HEK293 (cell line): ENCODE data around the gene HOXD10.

ENCODE experiments used
- REPIN1 ChIP-seq: fragments of 450-650 bp; formaldehyde crosslinking; IDR thresholded peaks from 2 replicates; pipeline ENCODE4 v1.5.1; 2017; ENCODE audit warnings: missing biosample characterization, missing genetic modification characterization, low read depth
- SP3 ChIP-seq: fragments of 450-650 bp; formaldehyde crosslinking; IDR thresholded peaks from 2 replicates; pipeline ENCODE4 v1.5.1; 2016; ENCODE audit warnings: missing biosample characterization, missing genetic modification characterization
- ZBTB7A ChIP-seq: fragments of 450-650 bp; formaldehyde crosslinking; IDR thresholded peaks from 2 replicates; pipeline ENCODE4 v1.5.1; 2016; ENCODE audit warnings: low read depth, missing biosample characterization, missing genetic modification characterization
- ZNF311 ChIP-seq: fragments of 450-650 bp; formaldehyde crosslinking; IDR thresholded peaks from 2 replicates; pipeline ENCODE4 v1.5.1; 2017; ENCODE audit warnings: missing biosample characterization, missing genetic modification characterization, borderline replicate concordance
- ZNF501 ChIP-seq: fragments of 450-650 bp; formaldehyde crosslinking; IDR thresholded peaks from 2 replicates; pipeline ENCODE4 v1.5.1; 2016; ENCODE audit warnings: missing biosample characterization, missing genetic modification characterization
- ZNF561 ChIP-seq: fragments of 450-650 bp; IDR thresholded peaks from 2 replicates; pipeline ENCODE4 v1.5.1; 2018; ENCODE audit warnings: missing biosample characterization, missing genetic modification characterization, borderline replicate concordance
- ZNF623 ChIP-seq: fragments of 450-650 bp; formaldehyde crosslinking; IDR thresholded peaks from 2 replicates; pipeline ENCODE4 v1.5.1; 2016; ENCODE audit warnings: missing biosample characterization, missing genetic modification characterization
- ZNF624 ChIP-seq: fragments of 450-650 bp; formaldehyde crosslinking; IDR thresholded peaks from 2 replicates; pipeline ENCODE4 v1.5.1; 2017; ENCODE audit warnings: missing biosample characterization, missing genetic modification characterization
- ZNF629 ChIP-seq: fragments of 450-650 bp; formaldehyde crosslinking; IDR thresholded peaks from 2 replicates; pipeline ENCODE4 v1.5.1; 2017; ENCODE audit warnings: missing biosample characterization, missing genetic modification characterization
- ZNF658 ChIP-seq: fragments of 450-650 bp; formaldehyde crosslinking; IDR thresholded peaks from 2 replicates; pipeline ENCODE4; 2016; ENCODE audit warnings: missing biosample characterization, missing genetic modification characterization
- ZNF747 ChIP-seq: fragments of 450-650 bp; formaldehyde crosslinking; IDR thresholded peaks from 2 replicates; pipeline ENCODE4 v1.5.1; 2016; ENCODE audit warnings: missing biosample characterization, missing genetic modification characterization
- ZNF776 ChIP-seq: fragments of 450-650 bp; formaldehyde crosslinking; IDR thresholded peaks from 2 replicates; pipeline ENCODE4 v1.5.0; 2017; ENCODE audit warnings: missing biosample characterization, missing genetic modification characterization, borderline replicate concordance
- ZNF843 ChIP-seq: fragments of 450-650 bp; formaldehyde crosslinking; IDR thresholded peaks from 2 replicates; pipeline ENCODE4 v1.5.1; 2016; ENCODE audit warnings: missing biosample characterization, missing genetic modification characterization
- TF ChIP-seq, protein P1 (sequence below): fragments of 450-650 bp; formaldehyde crosslinking; IDR thresholded peaks from 2 replicates; pipeline ENCODE4 v1.5.1; 2016; ENCODE audit warnings: missing biosample characterization, missing genetic modification characterization
- TF ChIP-seq, protein P2 (sequence below): fragments of 450-650 bp; formaldehyde crosslinking; IDR thresholded peaks from 2 replicates; pipeline ENCODE4 v1.5.1; 2017; ENCODE audit warnings: missing biosample characterization, missing genetic modification characterization
- TF ChIP-seq, protein P3 (sequence below): fragments of 450-650 bp; formaldehyde crosslinking; IDR thresholded peaks from 2 replicates; pipeline ENCODE4 v1.5.1; 2016; ENCODE audit warnings: missing biosample characterization, missing genetic modification characterization
- TF ChIP-seq, protein P4 (sequence below): fragments of 450-650 bp; formaldehyde crosslinking; IDR thresholded peaks from 2 replicates; pipeline ENCODE4 v1.5.1; 2017; ENCODE audit warnings: missing biosample characterization, missing genetic modification characterization
- TF ChIP-seq, protein P5 (sequence below): fragments of 450-650 bp; formaldehyde crosslinking; IDR thresholded peaks from 2 replicates; pipeline ENCODE4 v1.5.1; 2016; ENCODE audit warnings: missing biosample characterization, missing genetic modification characterization
- TF ChIP-seq, protein P6 (sequence below): fragments of 450-650 bp; formaldehyde crosslinking; IDR thresholded peaks from 2 replicates; pipeline ENCODE4 v1.5.1; 2016; ENCODE audit warnings: missing biosample characterization, missing genetic modification characterization
- TF ChIP-seq, protein P7 (sequence below): fragments of 450-650 bp; formaldehyde crosslinking; IDR thresholded peaks from 2 replicates; pipeline ENCODE4 v1.5.1; 2016; ENCODE audit warnings: missing biosample characterization, missing genetic modification characterization
- TF ChIP-seq, protein P8 (sequence below): fragments of 450-650 bp; formaldehyde crosslinking; IDR thresholded peaks from 2 replicates; pipeline ENCODE4 v1.5.1; 2016; ENCODE audit warnings: missing biosample characterization, missing genetic modification characterization

Gene HOXD10

DNA sequence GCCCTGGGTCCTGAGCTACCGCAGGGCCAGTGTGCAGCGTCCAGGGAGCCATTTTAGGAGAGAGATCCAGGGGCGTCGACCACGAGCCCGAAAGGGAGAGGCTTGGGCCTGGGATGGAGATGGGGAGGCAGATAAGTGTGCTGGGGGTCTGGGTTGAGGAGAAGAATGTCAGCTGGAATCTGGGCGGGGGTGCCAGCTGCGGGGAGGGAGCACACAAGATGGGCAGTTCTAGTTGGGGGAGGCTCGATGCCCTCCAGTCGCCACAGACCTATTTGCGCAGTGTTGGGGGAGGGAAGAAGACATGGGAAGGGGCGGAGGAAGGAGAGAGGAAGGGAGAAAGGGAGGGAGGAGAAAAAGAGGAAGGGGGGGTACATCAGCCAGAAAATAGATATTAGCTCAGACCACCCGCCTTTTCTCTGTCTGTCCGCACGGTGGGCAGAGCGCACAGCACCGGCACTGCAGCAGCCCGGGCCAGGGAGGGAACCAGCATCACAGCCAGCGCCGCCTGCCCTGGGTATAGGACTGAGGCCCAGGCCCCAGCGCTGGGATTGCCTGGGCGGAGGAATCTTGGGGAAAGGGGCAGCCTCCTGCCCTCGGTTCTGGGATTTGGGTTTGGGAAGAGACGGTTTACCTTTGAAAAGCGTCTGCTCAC lies 11.4 kb upstream of the HOXD10 start (continued):
- TF ChIP-seq, protein P1, sequence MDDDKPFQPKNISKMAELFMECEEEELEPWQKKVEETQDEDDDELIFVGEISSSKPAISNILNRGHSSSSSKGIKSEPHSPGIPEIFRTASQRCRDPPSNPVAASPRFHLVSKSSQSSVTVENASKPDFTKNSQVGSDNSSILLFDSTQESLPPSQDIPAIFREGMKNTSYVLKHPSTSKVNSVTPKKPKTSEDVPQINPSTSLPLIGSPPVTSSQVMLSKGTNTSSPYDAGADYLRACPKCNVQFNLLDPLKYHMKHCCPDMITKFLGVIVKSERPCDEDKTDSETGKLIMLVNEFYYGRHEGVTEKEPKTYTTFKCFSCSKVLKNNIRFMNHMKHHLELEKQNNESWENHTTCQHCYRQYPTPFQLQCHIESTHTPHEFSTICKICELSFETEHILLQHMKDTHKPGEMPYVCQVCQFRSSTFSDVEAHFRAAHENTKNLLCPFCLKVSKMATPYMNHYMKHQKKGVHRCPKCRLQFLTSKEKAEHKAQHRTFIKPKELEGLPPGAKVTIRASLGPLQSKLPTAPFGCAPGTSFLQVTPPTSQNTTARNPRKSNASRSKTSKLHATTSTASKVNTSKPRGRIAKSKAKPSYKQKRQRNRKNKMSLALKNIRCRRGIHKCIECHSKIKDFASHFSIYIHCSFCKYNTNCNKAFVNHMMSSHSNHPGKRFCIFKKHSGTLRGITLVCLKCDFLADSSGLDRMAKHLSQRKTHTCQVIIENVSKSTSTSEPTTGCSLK: no peak
- TF ChIP-seq ZBTB7A (no peak), REPIN1 (tag by site-specific recombination) (no peak), ZNF658 (tag by site-specific recombination) (no peak), ZNF311 (tag by site-specific recombination) (no peak), ZNF624 (tag by site-specific recombination) (no peak), ZNF501 (tag by site-specific recombination) (0 out of 2 replicates have a peak, but pooled peaks have one; percentile 58), ZNF843 (tag by site-specific recombination) (peak; percentile 49), SP3 (tag by site-specific recombination) (peak; percentile 89), ZNF776 (tag by site-specific recombination) (no peak), ZNF747 (tag by site-specific recombination) (no peak), ZNF623 (tag by site-specific recombination) (no peak), ZNF561 (no peak), ZNF629 (tag by site-specific recombination) (no peak)
- TF ChIP-seq, protein P2, sequence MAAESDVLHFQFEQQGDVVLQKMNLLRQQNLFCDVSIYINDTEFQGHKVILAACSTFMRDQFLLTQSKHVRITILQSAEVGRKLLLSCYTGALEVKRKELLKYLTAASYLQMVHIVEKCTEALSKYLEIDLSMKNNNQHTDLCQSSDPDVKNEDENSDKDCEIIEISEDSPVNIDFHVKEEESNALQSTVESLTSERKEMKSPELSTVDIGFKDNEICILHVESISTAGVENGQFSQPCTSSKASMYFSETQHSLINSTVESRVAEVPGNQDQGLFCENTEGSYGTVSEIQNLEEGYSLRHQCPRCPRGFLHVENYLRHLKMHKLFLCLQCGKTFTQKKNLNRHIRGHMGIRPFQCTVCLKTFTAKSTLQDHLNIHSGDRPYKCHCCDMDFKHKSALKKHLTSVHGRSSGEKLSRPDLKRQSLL (tag by site-specific recombination): no peak
- TF ChIP-seq, protein P3, sequence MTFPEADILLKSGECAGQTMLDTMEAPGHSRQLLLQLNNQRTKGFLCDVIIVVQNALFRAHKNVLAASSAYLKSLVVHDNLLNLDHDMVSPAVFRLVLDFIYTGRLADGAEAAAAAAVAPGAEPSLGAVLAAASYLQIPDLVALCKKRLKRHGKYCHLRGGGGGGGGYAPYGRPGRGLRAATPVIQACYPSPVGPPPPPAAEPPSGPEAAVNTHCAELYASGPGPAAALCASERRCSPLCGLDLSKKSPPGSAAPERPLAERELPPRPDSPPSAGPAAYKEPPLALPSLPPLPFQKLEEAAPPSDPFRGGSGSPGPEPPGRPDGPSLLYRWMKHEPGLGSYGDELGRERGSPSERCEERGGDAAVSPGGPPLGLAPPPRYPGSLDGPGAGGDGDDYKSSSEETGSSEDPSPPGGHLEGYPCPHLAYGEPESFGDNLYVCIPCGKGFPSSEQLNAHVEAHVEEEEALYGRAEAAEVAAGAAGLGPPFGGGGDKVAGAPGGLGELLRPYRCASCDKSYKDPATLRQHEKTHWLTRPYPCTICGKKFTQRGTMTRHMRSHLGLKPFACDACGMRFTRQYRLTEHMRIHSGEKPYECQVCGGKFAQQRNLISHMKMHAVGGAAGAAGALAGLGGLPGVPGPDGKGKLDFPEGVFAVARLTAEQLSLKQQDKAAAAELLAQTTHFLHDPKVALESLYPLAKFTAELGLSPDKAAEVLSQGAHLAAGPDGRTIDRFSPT (tag by site-specific recombination): peak; percentile 98
- TF ChIP-seq, protein P4, sequence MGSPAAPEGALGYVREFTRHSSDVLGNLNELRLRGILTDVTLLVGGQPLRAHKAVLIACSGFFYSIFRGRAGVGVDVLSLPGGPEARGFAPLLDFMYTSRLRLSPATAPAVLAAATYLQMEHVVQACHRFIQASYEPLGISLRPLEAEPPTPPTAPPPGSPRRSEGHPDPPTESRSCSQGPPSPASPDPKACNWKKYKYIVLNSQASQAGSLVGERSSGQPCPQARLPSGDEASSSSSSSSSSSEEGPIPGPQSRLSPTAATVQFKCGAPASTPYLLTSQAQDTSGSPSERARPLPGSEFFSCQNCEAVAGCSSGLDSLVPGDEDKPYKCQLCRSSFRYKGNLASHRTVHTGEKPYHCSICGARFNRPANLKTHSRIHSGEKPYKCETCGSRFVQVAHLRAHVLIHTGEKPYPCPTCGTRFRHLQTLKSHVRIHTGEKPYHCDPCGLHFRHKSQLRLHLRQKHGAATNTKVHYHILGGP (tag by site-specific recombination): no peak
- TF ChIP-seq, protein P5, sequence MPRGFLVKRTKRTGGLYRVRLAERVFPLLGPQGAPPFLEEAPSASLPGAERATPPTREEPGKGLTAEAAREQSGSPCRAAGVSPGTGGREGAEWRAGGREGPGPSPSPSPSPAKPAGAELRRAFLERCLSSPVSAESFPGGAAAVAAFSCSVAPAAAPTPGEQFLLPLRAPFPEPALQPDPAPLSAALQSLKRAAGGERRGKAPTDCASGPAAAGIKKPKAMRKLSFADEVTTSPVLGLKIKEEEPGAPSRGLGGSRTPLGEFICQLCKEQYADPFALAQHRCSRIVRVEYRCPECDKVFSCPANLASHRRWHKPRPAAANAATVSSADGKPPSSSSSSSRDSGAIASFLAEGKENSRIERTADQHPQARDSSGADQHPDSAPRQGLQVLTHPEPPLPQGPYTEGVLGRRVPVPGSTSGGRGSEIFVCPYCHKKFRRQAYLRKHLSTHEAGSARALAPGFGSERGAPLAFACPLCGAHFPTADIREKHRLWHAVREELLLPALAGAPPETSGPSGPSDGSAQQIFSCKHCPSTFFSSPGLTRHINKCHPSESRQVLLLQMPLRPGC: no peak
- TF ChIP-seq, protein P6, sequence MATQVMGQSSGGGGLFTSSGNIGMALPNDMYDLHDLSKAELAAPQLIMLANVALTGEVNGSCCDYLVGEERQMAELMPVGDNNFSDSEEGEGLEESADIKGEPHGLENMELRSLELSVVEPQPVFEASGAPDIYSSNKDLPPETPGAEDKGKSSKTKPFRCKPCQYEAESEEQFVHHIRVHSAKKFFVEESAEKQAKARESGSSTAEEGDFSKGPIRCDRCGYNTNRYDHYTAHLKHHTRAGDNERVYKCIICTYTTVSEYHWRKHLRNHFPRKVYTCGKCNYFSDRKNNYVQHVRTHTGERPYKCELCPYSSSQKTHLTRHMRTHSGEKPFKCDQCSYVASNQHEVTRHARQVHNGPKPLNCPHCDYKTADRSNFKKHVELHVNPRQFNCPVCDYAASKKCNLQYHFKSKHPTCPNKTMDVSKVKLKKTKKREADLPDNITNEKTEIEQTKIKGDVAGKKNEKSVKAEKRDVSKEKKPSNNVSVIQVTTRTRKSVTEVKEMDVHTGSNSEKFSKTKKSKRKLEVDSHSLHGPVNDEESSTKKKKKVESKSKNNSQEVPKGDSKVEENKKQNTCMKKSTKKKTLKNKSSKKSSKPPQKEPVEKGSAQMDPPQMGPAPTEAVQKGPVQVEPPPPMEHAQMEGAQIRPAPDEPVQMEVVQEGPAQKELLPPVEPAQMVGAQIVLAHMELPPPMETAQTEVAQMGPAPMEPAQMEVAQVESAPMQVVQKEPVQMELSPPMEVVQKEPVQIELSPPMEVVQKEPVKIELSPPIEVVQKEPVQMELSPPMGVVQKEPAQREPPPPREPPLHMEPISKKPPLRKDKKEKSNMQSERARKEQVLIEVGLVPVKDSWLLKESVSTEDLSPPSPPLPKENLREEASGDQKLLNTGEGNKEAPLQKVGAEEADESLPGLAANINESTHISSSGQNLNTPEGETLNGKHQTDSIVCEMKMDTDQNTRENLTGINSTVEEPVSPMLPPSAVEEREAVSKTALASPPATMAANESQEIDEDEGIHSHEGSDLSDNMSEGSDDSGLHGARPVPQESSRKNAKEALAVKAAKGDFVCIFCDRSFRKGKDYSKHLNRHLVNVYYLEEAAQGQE (tag by site-specific recombination): no peak
- TF ChIP-seq, protein P7, sequence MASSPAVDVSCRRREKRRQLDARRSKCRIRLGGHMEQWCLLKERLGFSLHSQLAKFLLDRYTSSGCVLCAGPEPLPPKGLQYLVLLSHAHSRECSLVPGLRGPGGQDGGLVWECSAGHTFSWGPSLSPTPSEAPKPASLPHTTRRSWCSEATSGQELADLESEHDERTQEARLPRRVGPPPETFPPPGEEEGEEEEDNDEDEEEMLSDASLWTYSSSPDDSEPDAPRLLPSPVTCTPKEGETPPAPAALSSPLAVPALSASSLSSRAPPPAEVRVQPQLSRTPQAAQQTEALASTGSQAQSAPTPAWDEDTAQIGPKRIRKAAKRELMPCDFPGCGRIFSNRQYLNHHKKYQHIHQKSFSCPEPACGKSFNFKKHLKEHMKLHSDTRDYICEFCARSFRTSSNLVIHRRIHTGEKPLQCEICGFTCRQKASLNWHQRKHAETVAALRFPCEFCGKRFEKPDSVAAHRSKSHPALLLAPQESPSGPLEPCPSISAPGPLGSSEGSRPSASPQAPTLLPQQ (tag by site-specific recombination): peak; percentile 58
- TF ChIP-seq, protein P8, sequence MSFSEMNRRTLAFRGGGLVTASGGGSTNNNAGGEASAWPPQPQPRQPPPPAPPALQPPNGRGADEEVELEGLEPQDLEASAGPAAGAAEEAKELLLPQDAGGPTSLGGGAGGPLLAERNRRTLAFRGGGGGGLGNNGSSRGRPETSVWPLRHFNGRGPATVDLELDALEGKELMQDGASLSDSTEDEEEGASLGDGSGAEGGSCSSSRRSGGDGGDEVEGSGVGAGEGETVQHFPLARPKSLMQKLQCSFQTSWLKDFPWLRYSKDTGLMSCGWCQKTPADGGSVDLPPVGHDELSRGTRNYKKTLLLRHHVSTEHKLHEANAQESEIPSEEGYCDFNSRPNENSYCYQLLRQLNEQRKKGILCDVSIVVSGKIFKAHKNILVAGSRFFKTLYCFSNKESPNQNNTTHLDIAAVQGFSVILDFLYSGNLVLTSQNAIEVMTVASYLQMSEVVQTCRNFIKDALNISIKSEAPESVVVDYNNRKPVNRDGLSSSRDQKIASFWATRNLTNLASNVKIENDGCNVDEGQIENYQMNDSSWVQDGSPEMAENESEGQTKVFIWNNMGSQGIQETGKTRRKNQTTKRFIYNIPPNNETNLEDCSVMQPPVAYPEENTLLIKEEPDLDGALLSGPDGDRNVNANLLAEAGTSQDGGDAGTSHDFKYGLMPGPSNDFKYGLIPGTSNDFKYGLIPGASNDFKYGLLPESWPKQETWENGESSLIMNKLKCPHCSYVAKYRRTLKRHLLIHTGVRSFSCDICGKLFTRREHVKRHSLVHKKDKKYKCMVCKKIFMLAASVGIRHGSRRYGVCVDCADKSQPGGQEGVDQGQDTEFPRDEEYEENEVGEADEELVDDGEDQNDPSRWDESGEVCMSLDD (tag by site-specific recombination): peak; percentile 77
